Keratinocyte (primary cell): ENCODE measurements around the gene HES7.
"Not testable (repeated sequence)": the region's sequence is repeated elsewhere in the genome, so short reads cannot be mapped to it uniquely, and the experiment has no call there.

ENCODE experiments used
- EZH2 ChIP-seq: IDR thresholded peaks from one replicate; pipeline ENCODE4 v1.6.1; 2012; ENCODE audit warnings: inconsistent platforms, mild to moderate bottlenecking, low read length, moderate library complexity
- TF ChIP-seq, protein P1 (sequence below), 3 experiments: IDR thresholded peaks in 1 of 3; conservative IDR thresholded peaks in 1 of 3; optimal IDR thresholded peaks in 1 of 3; 2 replicates in 2 of 3; 3 replicates in 1 of 3; pipeline versions ENCODE3 to v1.5.1; 2011; ENCODE audit warnings: low read length in 3 of 3, mild to moderate bottlenecking in 3 of 3, moderate library complexity in 2 of 3, control low read depth in 1 of 3, inconsistent platforms in 1 of 3; ENCODE audit not compliant: insufficient read depth in 2 of 3; ENCODE audit errors: extremely low read depth in 1 of 3

DNA sequence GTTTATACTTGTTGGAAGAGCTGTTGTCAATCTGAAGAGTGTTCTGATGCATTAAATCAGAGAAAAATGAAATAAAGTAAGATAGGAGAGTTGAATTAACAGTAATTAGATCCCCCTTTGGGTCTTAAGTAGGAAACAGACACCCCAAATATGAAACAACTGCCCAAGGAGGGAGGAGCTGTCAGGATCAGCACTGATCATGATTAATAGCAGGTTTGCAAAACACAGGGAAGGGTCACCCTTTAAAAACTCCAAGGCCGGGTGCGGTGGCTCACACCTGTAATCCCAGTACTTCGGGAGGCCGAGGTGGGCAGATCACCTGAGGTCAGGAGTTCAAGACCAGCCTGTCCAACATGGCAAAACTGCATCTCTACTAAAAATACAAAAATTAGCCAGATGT, 16.9 kb downstream of the HES7 start:
- TF ChIP-seq, protein P1, sequence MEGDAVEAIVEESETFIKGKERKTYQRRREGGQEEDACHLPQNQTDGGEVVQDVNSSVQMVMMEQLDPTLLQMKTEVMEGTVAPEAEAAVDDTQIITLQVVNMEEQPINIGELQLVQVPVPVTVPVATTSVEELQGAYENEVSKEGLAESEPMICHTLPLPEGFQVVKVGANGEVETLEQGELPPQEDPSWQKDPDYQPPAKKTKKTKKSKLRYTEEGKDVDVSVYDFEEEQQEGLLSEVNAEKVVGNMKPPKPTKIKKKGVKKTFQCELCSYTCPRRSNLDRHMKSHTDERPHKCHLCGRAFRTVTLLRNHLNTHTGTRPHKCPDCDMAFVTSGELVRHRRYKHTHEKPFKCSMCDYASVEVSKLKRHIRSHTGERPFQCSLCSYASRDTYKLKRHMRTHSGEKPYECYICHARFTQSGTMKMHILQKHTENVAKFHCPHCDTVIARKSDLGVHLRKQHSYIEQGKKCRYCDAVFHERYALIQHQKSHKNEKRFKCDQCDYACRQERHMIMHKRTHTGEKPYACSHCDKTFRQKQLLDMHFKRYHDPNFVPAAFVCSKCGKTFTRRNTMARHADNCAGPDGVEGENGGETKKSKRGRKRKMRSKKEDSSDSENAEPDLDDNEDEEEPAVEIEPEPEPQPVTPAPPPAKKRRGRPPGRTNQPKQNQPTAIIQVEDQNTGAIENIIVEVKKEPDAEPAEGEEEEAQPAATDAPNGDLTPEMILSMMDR (optimal IDR thresholded peaks at IDR 0.05 in 1 of 3, IDR thresholded peaks at IDR 0.05 in 1 of 3, conservative IDR thresholded peaks at IDR 0.05 in 1 of 3; ENCODE audit: extremely low read depth in 1 of 3, insufficient read depth in 2 of 3, low read length in 3 of 3), result not testable (repeated sequence)
- not testable (repeated sequence) for TF ChIP-seq EZH2
